ENCODE results near the gene HLA-DMA. TPM values are rescaled to one million over a fixed set of nuclear protein-coding genes. Genes with fewer than 3 reads are reported as not detected.
A peak's percentile ranks its signal among the peaks of the same experiment; 100 is the strongest.

The HLA-DMA gene
- total RNA-seq, 1 donor, result 9.0 TPM

DNA sequence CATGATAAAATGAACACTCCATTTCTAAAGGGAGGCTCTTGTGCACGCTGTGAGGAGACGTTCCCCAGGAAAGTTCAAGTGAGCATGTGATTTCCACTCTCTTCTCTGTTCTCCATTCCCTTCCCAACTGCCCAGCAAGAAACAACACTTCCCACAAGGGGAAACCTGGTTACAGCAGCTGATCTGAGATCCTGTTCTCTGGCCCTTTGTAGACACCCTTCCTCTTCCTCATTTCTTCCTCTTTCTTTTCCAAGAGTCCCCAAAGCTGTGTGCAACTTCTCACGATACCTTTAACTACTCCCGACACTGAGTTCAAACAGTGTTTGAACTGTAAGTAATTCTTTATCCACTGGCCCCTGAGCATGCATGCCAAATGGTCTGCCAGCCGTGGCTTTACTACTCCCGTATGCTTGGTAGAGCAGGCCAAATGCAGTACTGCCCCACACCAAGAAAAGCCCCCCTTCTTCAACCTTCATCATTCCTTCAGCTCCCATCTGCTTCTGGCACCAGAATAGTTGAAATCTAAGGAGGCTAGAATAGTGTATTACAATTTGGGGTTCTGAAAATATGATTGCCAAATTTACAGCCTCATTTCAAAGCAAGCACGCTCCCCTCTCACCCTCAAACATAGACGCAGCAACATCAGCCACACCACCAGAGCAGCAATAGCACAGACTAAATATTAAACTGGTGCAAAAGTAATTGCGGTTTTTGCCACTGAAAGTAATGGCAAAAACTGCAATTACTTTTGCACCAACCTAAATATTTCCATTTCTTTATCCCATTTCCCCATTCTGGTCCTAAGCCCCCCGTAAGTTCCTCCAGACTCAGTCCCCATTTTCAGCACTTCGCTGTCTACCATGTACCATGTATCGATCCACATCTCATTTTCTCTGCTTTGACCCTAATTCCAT lies 16.4 kb downstream of the HLA-DMA start:
- H3K4me1 ChIP-seq (ENCODE audit: insufficient read depth, low read length), result no peaks in the 10 kb centered on the region
- no peak for TF ChIP-seq CTCF (IDR thresholded peaks at IDR 0.05; ENCODE audit: extremely low read depth, low read depth, low read length)
- no peak overlapping the region for H3K27ac ChIP-seq (ENCODE audit: low read depth, low read length)
- no peak overlapping the region for H3K4me3 ChIP-seq (ENCODE audit: insufficient read depth, low read length)
- no peak overlapping the region for H2AFZ ChIP-seq (ENCODE audit: low read length)
- H3K9me3 ChIP-seq (ENCODE audit: low read depth, low read length), result no peaks in the 10 kb centered on the region
- no peaks in the 10 kb centered on the region for H3K79me2 ChIP-seq (ENCODE audit: insufficient read depth, low read length)
- no peak for DNase-seq (ENCODE audit: insufficient read length, low spot score, missing footprints)
- no peaks in the 10 kb centered on the region for H3K36me3 ChIP-seq (ENCODE audit: insufficient read depth, low read length)
- peaks cover 40% of the 10 kb centered on the region for H3K27me3 ChIP-seq (ENCODE audit: insufficient read depth, low read length)
- no peaks in the 10 kb centered on the region for H4K20me1 ChIP-seq (ENCODE audit: insufficient read depth, low read length)
- H3K4me2 ChIP-seq (ENCODE audit: insufficient read depth, low read length), result no peak overlapping the region

DNA sequence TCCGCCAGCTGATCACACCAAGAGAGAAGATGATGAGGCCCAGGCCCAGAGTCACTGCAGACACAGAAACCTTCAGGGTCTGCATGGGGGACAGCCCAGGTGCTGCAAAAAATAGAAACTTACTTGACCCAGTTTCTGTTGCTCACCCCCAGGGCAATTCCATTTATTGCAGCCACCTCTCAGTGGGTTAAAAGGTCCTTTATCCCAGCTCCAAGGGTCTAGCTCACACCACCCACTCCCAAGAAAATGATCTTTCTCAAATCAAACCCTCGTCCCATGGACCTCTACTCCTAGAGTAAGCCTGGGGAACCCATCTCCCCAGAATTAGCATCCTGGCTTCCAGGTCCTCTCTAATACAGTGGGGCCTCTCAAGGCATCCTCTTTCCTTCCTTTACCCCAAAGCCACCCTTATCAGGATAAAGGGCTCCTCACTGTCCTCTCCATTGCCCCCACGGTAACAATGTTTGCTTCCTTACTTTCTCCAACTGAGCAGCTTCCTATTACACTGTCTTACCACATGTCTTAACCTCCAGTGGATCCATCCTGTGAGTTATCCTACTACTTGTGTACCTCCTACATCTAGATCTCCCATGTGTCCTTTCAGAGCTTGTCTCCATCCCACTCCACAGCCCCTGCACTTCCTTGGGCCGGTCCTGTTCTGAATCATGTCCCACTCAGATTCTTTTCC lies 17.2 kb downstream of the HLA-DMA start:
- no peak for DNase-seq (ENCODE audit: insufficient read length, low spot score, missing footprints)
- Histone ChIP-seq H2AFZ (ENCODE audit: low read length) (no peak overlapping the region), H3K4me2 (ENCODE audit: insufficient read depth, low read length) (no peak overlapping the region), H3K9me3 (ENCODE audit: low read depth, low read length) (no peaks in the 10 kb centered on the region), H3K4me3 (ENCODE audit: insufficient read depth, low read length) (no peak overlapping the region), H3K79me2 (ENCODE audit: insufficient read depth, low read length) (no peaks in the 10 kb centered on the region), H3K4me1 (ENCODE audit: insufficient read depth, low read length) (no peaks in the 10 kb centered on the region), H4K20me1 (ENCODE audit: insufficient read depth, low read length) (no peaks in the 10 kb centered on the region), H3K27me3 (ENCODE audit: insufficient read depth, low read length) (peaks cover 47% of the 10 kb centered on the region), H3K27ac (ENCODE audit: low read depth, low read length) (no peak overlapping the region), H3K36me3 (ENCODE audit: insufficient read depth, low read length) (no peaks in the 10 kb centered on the region)
- TF ChIP-seq CTCF (IDR thresholded peaks at IDR 0.05; ENCODE audit: extremely low read depth, low read depth, low read length), result no peak

DNA sequence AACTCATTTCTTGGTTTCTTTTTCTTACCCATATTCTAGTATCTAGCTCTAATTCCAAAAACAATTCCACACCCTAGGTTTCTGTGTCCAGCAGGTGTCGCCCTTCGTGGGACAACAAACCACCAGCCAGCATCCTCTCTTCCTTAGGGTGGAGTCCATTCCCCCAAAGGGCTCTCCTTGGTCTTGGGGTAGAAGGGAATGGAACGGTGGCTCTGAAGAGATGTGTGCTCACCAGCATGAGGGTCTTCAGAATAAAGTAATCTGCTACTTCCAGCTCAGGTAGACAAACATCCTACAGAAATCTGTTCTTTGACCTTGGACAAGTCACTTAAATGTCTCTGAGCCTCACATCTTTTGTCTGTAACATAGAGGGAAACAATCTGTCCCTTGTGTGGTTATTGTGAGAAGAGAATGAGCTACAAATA lies 19.2 kb downstream of the HLA-DMA start:
- H4K20me1 ChIP-seq (ENCODE audit: insufficient read depth, low read length), result no peaks in the 10 kb centered on the region
- no peak overlapping the region for H3K27ac ChIP-seq (ENCODE audit: low read depth, low read length)
- H3K27me3 ChIP-seq (ENCODE audit: insufficient read depth, low read length), result peaks cover 41% of the 10 kb centered on the region
- H3K4me3 ChIP-seq (ENCODE audit: insufficient read depth, low read length), result no peak overlapping the region
- TF ChIP-seq CTCF (IDR thresholded peaks at IDR 0.05; ENCODE audit: extremely low read depth, low read depth, low read length), result peak; percentile 87
- peak; percentile 68 for DNase-seq (ENCODE audit: insufficient read length, low spot score, missing footprints)
- no peaks in the 10 kb centered on the region for H3K9me3 ChIP-seq (ENCODE audit: low read depth, low read length)
- no peaks in the 10 kb centered on the region for H3K36me3 ChIP-seq (ENCODE audit: insufficient read depth, low read length)
- no peak overlapping the region for H2AFZ ChIP-seq (ENCODE audit: low read length)
- H3K4me2 ChIP-seq (ENCODE audit: insufficient read depth, low read length), result no peak overlapping the region
- no peaks in the 10 kb centered on the region for H3K4me1 ChIP-seq (ENCODE audit: insufficient read depth, low read length)
- H3K79me2 ChIP-seq (ENCODE audit: insufficient read depth, low read length), result no peaks in the 10 kb centered on the region

Data from osteoblast (primary cell).